ENCODE measurements around the gene TAS2R8. TPM values are rescaled to one million over a fixed set of nuclear protein-coding genes. Genes with fewer than 3 reads are reported as not detected.

Gene TAS2R8
- total RNA-seq, 1 experiment from 2014 or later, result not detected

DNA sequence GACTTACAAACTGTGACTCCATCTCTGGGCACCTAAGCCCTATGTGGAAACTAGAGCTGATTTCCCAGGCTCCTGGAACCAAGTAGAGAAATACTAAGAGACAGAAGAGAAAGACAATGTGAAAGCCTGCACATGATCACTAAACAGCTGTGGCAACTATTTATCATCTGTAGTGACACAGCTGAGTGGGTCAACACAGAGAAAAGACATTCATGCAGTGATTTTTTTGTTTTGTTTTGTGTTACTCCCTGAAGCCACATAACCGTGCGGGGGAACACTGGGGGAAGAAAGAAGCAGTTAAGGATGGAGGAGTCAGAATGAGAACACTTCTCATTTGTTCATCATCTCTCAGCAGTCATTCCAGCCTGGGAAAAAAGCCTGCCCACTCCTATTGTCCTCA, 40.7 kb upstream of the TAS2R8 start:
- no TSS peak for BruUV-seq (replicated peaks)
- no peak overlapping the region for H3K27ac ChIP-seq (ENCODE audit: low read depth, low read length)
- DNase-seq (ENCODE audit: low read depth, low spot score) (no peak), ATAC-seq (no peak)
- H3K79me2 ChIP-seq (ENCODE audit: insufficient read depth, low read length), result no peaks in the 10 kb centered on the region
- ChIA-PET RAD21 (ENCODE audit: low non-redundant PET in 1 of 2, low total read pairs in 2 of 2, uncharacterized antibody in 2 of 2, unreplicated experiment in 2 of 2) (no interaction called here), POLR2A (no interaction called here), CTCF (no interaction called here)
- H3K9ac ChIP-seq (ENCODE audit: low read length), result no peak overlapping the region
- no peaks in the 10 kb centered on the region for H3K9me3 ChIP-seq (ENCODE audit: control insufficient read depth in 1 of 2, insufficient read depth in 1 of 2, low read depth in 1 of 2, low read length in 2 of 2)
- no peaks in the 10 kb centered on the region for H4K20me1 ChIP-seq (ENCODE audit: insufficient read depth)
- H3K4me2 ChIP-seq (ENCODE audit: low read length), result no peak overlapping the region
- intact Hi-C loops (cut with micrococcal nuclease), result no loop called here
- TF ChIP-seq FOSL1 (IDR thresholded peaks at IDR 0.05; ENCODE audit: low read depth), result no peak
- TF ChIP-seq POLR2AphosphoS5 (IDR thresholded peaks at IDR 0.05; ENCODE audit: low read depth, low read length), result no peak
- no peak for TF ChIP-seq ZNF274 (IDR thresholded peaks at IDR 0.05; ENCODE audit: low read depth, low read length)
- TF ChIP-seq SRF (IDR thresholded peaks at IDR 0.05; ENCODE audit: low read depth), result no peak
- no peak for TF ChIP-seq CBX3 (IDR thresholded peaks at IDR 0.05; ENCODE audit: low read depth)
- no peak for TF ChIP-seq CEBPB (IDR thresholded peaks at IDR 0.05; ENCODE audit: low read depth)
- TF ChIP-seq, protein P1, sequence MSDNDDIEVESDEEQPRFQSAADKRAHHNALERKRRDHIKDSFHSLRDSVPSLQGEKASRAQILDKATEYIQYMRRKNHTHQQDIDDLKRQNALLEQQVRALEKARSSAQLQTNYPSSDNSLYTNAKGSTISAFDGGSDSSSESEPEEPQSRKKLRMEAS (IDR thresholded peaks at IDR 0.05), result no peak
- TF ChIP-seq, protein P2, sequence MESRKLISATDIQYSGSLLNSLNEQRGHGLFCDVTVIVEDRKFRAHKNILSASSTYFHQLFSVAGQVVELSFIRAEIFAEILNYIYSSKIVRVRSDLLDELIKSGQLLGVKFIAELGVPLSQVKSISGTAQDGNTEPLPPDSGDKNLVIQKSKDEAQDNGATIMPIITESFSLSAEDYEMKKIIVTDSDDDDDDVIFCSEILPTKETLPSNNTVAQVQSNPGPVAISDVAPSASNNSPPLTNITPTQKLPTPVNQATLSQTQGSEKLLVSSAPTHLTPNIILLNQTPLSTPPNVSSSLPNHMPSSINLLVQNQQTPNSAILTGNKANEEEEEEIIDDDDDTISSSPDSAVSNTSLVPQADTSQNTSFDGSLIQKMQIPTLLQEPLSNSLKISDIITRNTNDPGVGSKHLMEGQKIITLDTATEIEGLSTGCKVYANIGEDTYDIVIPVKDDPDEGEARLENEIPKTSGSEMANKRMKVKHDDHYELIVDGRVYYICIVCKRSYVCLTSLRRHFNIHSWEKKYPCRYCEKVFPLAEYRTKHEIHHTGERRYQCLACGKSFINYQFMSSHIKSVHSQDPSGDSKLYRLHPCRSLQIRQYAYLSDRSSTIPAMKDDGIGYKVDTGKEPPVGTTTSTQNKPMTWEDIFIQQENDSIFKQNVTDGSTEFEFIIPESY (IDR thresholded peaks at IDR 0.05; ENCODE audit: extremely low read depth, insufficient replicate concordance, low read length), result no peak
- no peak for TF ChIP-seq YY1 (IDR thresholded peaks at IDR 0.05; ENCODE audit: extremely low read depth, insufficient replicate concordance, low read depth, low read length)
- no peak for TF ChIP-seq POLR2A (IDR thresholded peaks at IDR 0.05; ENCODE audit: borderline replicate concordance, extremely low read depth, insufficient read depth, insufficient read length)
- no peak for TF ChIP-seq RAD21 (IDR thresholded peaks at IDR 0.05; ENCODE audit: low read depth)
- TF ChIP-seq, protein P3, sequence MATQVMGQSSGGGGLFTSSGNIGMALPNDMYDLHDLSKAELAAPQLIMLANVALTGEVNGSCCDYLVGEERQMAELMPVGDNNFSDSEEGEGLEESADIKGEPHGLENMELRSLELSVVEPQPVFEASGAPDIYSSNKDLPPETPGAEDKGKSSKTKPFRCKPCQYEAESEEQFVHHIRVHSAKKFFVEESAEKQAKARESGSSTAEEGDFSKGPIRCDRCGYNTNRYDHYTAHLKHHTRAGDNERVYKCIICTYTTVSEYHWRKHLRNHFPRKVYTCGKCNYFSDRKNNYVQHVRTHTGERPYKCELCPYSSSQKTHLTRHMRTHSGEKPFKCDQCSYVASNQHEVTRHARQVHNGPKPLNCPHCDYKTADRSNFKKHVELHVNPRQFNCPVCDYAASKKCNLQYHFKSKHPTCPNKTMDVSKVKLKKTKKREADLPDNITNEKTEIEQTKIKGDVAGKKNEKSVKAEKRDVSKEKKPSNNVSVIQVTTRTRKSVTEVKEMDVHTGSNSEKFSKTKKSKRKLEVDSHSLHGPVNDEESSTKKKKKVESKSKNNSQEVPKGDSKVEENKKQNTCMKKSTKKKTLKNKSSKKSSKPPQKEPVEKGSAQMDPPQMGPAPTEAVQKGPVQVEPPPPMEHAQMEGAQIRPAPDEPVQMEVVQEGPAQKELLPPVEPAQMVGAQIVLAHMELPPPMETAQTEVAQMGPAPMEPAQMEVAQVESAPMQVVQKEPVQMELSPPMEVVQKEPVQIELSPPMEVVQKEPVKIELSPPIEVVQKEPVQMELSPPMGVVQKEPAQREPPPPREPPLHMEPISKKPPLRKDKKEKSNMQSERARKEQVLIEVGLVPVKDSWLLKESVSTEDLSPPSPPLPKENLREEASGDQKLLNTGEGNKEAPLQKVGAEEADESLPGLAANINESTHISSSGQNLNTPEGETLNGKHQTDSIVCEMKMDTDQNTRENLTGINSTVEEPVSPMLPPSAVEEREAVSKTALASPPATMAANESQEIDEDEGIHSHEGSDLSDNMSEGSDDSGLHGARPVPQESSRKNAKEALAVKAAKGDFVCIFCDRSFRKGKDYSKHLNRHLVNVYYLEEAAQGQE (IDR thresholded peaks at IDR 0.05; ENCODE audit: low read depth), result no peak
- no peak overlapping the region for H2AFZ ChIP-seq (ENCODE audit: low read depth, low read length, poor library complexity, severe bottlenecking)
- H3K27me3 ChIP-seq (ENCODE audit: insufficient read depth, low read length), result no peaks in the 10 kb centered on the region
- peaks cover 0 to 9% of the 10 kb centered on the region in 2 experiments; a peak in 1 of 4 replicates for H3K4me1 ChIP-seq (ENCODE audit: control insufficient read depth in 1 of 2, insufficient read depth in 2 of 2, low read length in 2 of 2)
- no peaks in the 10 kb centered on the region for H3K9me2 ChIP-seq (ENCODE audit: insufficient read depth)
- no peaks in the 10 kb centered on the region for H3K36me3 ChIP-seq (ENCODE audit: control insufficient read depth in 1 of 2, insufficient read depth in 2 of 2, low read length in 2 of 2)
- no peak overlapping the region for H3K4me3 ChIP-seq (replicated peaks in 1 of 2; ENCODE audit: low read depth in 1 of 2, low read length in 2 of 2)
